SU-DHL-6 (cell line): ENCODE measurements around the gene POU1F1.

Source experiments
- H2AFZ ChIP-seq: fragments of 200-600 bp; sonication (generic); 2 replicates; pipeline ENCODE4 v1.6.1; 2014; ENCODE audit warnings: low read depth, mild to moderate bottlenecking, moderate library complexity, mixed read lengths, antibody characterized with exemption, low read length; ENCODE audit not compliant: severe bottlenecking
- H3F3A ChIP-seq: fragments of 200-600 bp; shearing (Covaris generic); 2 replicates; pipeline ENCODE4 v1.6.0; 2016; ENCODE audit warnings: antibody characterized with exemption, mild to moderate bottlenecking; ENCODE audit not compliant: insufficient read depth
- H3K27ac ChIP-seq: fragments of 200-600 bp; sonication (generic); 2 replicates; pipeline ENCODE4 v1.5.1; 2016; ENCODE audit warnings: low read depth, mild to moderate bottlenecking, low read length, moderate library complexity, mixed read lengths
- H3K27me3 ChIP-seq: fragments of 200-600 bp; sonication (generic), shearing (Covaris generic); 2 replicates; pipeline ENCODE4 v1.6.0; 2014; ENCODE audit warnings: mild to moderate bottlenecking, low read length
- H3K36me3 ChIP-seq: fragments of 200-600 bp; sonication (generic); 2 replicates; pipeline ENCODE4 v1.6.1; 2014; ENCODE audit warnings: mild to moderate bottlenecking, low read length, mixed read lengths
- H3K4me2 ChIP-seq: fragments of 300-600, 200-600 bp; shearing (Covaris generic), sonication (generic); 2 replicates; pipeline ENCODE4 v1.6.0; 2014; ENCODE audit warnings: low read length, low read depth, mild to moderate bottlenecking; ENCODE audit not compliant: poor library complexity, severe bottlenecking
- H3K4me3 ChIP-seq: fragments of 200-600 bp; sonication (generic); 2 replicates; pipeline ENCODE4 v1.5.1; 2014; ENCODE audit warnings: antibody characterized with exemption, low read length, mild to moderate bottlenecking, mixed read lengths; ENCODE audit not compliant: insufficient read depth, poor library complexity, severe bottlenecking
- H3K79me2 ChIP-seq: fragments of 200-600 bp; sonication (generic); 2 replicates; pipeline ENCODE4 v1.6.1; 2014; ENCODE audit warnings: mild to moderate bottlenecking, low read length, moderate library complexity; ENCODE audit not compliant: insufficient read depth
- H3K9ac ChIP-seq: fragments of 200-600 bp; sonication (generic); 2 replicates; pipeline ENCODE4 v1.7.0; 2014; ENCODE audit warnings: mild to moderate bottlenecking, low read length
- H3K9me2 ChIP-seq: fragments of 200-600 bp; sonication (generic); replicated peaks from 2 replicates; pipeline ENCODE4 v1.6.1; 2014; ENCODE audit warnings: low read length; ENCODE audit not compliant: insufficient read depth
- H3K9me3 ChIP-seq: fragments of 200-600 bp; sonication (generic); 2 replicates; pipeline ENCODE4 v1.6.1; 2014; ENCODE audit warnings: low read length, mixed read lengths; ENCODE audit not compliant: insufficient read depth
- H4K20me1 ChIP-seq: fragments of 200-600 bp; sonication (generic); 2 replicates; pipeline ENCODE4 v1.6.1; 2014; ENCODE audit warnings: low read depth, mild to moderate bottlenecking, antibody characterized with exemption, low read length, moderate library complexity, mixed read lengths
- CTCF ChIP-seq: fragments of 200-600 bp; sonication (generic); IDR thresholded peaks from one replicate; pipeline ENCODE4 v1.5.1; 2017; ENCODE audit warnings: antibody characterized with exemption, mild to moderate bottlenecking, low read length, moderate library complexity; ENCODE audit not compliant: insufficient read depth, poor library complexity, severe bottlenecking
- EZH2phosphoT487 ChIP-seq: fragments of 200-600 bp; sonication (generic), shearing (Covaris generic); conservative IDR thresholded peaks from 2 replicates; pipeline ENCODE4 v1.6.1; 2018; ENCODE audit warnings: mild to moderate bottlenecking, antibody characterized with exemption, low read length, moderate library complexity, mixed read lengths

POU1F1 gene

GRCh38 chr3:87236093-87236492 lies 40.3 kb downstream of the POU1F1 start:
- Histone ChIP-seq H3K9ac (no peak overlapping the region), H3K36me3 (no peaks in the 10 kb centered on the region), H3K27me3 (no peaks in the 10 kb centered on the region), H4K20me1 (no peaks in the 10 kb centered on the region; the same call in 1 of the 2 replicates), H3K4me2 (no peak overlapping the region), H3K9me2 (no peaks in the 10 kb centered on the region), H2AFZ (no peak overlapping the region), H3K4me3 (no peak overlapping the region), H3F3A (no peaks in the 10 kb centered on the region), H3K9me3 (no peaks in the 10 kb centered on the region), H3K79me2 (peaks cover 28% of the 10 kb centered on the region), H3K27ac (no peak overlapping the region)
- TF ChIP-seq EZH2phosphoT487 (no peak), CTCF (no peak)

- no peaks in the 10 kb centered on the region for H3K9me3 ChIP-seq
- H3K9ac ChIP-seq: no peak overlapping the region
- H3K36me3 ChIP-seq: no peaks in the 10 kb centered on the region
- no peak overlapping the region for H3K27ac ChIP-seq
- no peaks in the 10 kb centered on the region for H3K9me2 ChIP-seq
- no peak overlapping the region for H3K4me2 ChIP-seq
- TF ChIP-seq EZH2phosphoT487: no peak
- H3K27me3 ChIP-seq: no peaks in the 10 kb centered on the region
- H2AFZ ChIP-seq: no peak overlapping the region
- H4K20me1 ChIP-seq: no peaks in the 10 kb centered on the region; the same call in 1 of the 2 replicates
- no peaks in the 10 kb centered on the region for H3F3A ChIP-seq
- no peak overlapping the region for H3K4me3 ChIP-seq
- peaks cover 31% of the 10 kb centered on the region for H3K79me2 ChIP-seq
Measured at GRCh38 chr3:87233805-87234204, 42.6 kb downstream of the POU1F1 start.

GRCh38 chr3:87229113-87229512 lies 47.3 kb downstream of the POU1F1 start:
- Histone ChIP-seq H3F3A (no peaks in the 10 kb centered on the region), H4K20me1 (no peaks in the 10 kb centered on the region; the same call in 1 of the 2 replicates), H3K27me3 (no peaks in the 10 kb centered on the region), H2AFZ (no peak overlapping the region), H3K4me2 (peak overlapping the region; percentile 96), H3K9me2 (no peaks in the 10 kb centered on the region), H3K9ac (no peak overlapping the region), H3K36me3 (no peaks in the 10 kb centered on the region), H3K9me3 (no peaks in the 10 kb centered on the region), H3K79me2 (peaks cover 37% of the 10 kb centered on the region), H3K4me3 (no peak overlapping the region), H3K27ac (no peak overlapping the region)
- TF ChIP-seq EZH2phosphoT487 (no peak), CTCF (no peak)

- H3K9me3 ChIP-seq: no peaks in the 10 kb centered on the region
- H3K27ac ChIP-seq: no peak overlapping the region
- peak overlapping the region; percentile 99 for H3K4me3 ChIP-seq
- 0 out of 2 replicates have a peak overlapping the region, but pooled peaks have one; percentile 89 for H3K9ac ChIP-seq
- H3K9me2 ChIP-seq: no peaks in the 10 kb centered on the region
- no peaks in the 10 kb centered on the region for H3K36me3 ChIP-seq
- peaks cover 31% of the 10 kb centered on the region for H3K79me2 ChIP-seq
- H4K20me1 ChIP-seq: no peaks in the 10 kb centered on the region; the same call in 1 of the 2 replicates
- TF ChIP-seq EZH2phosphoT487: no peak
- TF ChIP-seq CTCF: no peak
- H2AFZ ChIP-seq: no peak overlapping the region
- H3F3A ChIP-seq: no peaks in the 10 kb centered on the region
- H3K27me3 ChIP-seq: no peaks in the 10 kb centered on the region
- H3K4me2 ChIP-seq: peak overlapping the region; percentile 96
Measured at GRCh38 chr3:87228316-87228715, 48.1 kb downstream of the POU1F1 start.
